DMS 273 (cell line): Measurements from ENCODE around the gene KRTAP5-11.
"Not testable (repeated sequence)": the region's sequence is repeated elsewhere in the genome, so short reads cannot be mapped to it uniquely, and the experiment has no call there.

Experiments used
- DNase-seq: peaks from one replicate; lab custom pipeline; 2025; ENCODE audit not compliant: unreplicated experiment; lab: John Stamatoyannopoulos, UW

The KRTAP5-11 gene

GRCh38 chr11:71581826-71582225, 849 bp downstream of the KRTAP5-11 start:
- DNase-seq, result no peak

GRCh38 chr11:71580057-71581003, 2.3 kb downstream of the KRTAP5-11 start:
- peak; percentile 75 for DNase-seq

GRCh38 chr11:71579513-71579912, 3.2 kb downstream of the KRTAP5-11 start:
- DNase-seq, result not testable (repeated sequence)

GRCh38 chr11:71577469-71578004, 5.1 kb downstream of the KRTAP5-11 start:
- DNase-seq, result no peak

GRCh38 chr11:71576688-71577465, 5.8 kb downstream of the KRTAP5-11 start:
- DNase-seq, result not testable (repeated sequence)

GRCh38 chr11:71575723-71576424, 6.8 kb downstream of the KRTAP5-11 start:
- DNase-seq, result no peak

- no peak for DNase-seq
Measured at GRCh38 chr11:71574418-71574817, 8.3 kb downstream of the KRTAP5-11 start.

- no peak for DNase-seq
Measured at GRCh38 chr11:71572811-71573210, 9.9 kb downstream of the KRTAP5-11 start.

GRCh38 chr11:71571101-71571850, 11.4 kb downstream of the KRTAP5-11 start:
- not testable (repeated sequence) for DNase-seq

GRCh38 chr11:71568704-71569349, 13.8 kb downstream of the KRTAP5-11 start:
- DNase-seq, result peak; percentile 25

- DNase-seq, result not testable (repeated sequence)
Measured at GRCh38 chr11:71567633-71568032, 15.0 kb downstream of the KRTAP5-11 start.

- DNase-seq, result not testable (repeated sequence)
Measured at GRCh38 chr11:71566626-71567599, 15.8 kb downstream of the KRTAP5-11 start.

GRCh38 chr11:71566081-71566620, 16.5 kb downstream of the KRTAP5-11 start:
- DNase-seq, result no peak

GRCh38 chr11:71565263-71565662, 17.4 kb downstream of the KRTAP5-11 start, which contains the start of gene KRTAP5-10:
Gene KRTAP5-10, plus strand, starts transcription at chr11:71565563. Its CDS starts 25 bp downstream, at chr11:71565588.
- no peak for DNase-seq

GRCh38 chr11:71564430-71564829, 18.2 kb downstream of the KRTAP5-11 start:
- DNase-seq, result no peak

GRCh38 chr11:71563406-71563805, 19.3 kb downstream of the KRTAP5-11 start:
- peak; percentile 17 for DNase-seq

- DNase-seq, result no peak
Measured at GRCh38 chr11:71562120-71562519, 20.6 kb downstream of the KRTAP5-11 start.

- no peak for DNase-seq
Measured at GRCh38 chr11:71558996-71559395, 23.7 kb downstream of the KRTAP5-11 start.
